HTR-8/SVneo (cell line): ENCODE results near the gene CRADD.
A peak's percentile ranks its signal among the peaks of the same experiment; 100 is the strongest.
"Not testable (repeated sequence)": the region's sequence is repeated elsewhere in the genome, so short reads cannot be mapped to it uniquely, and the experiment has no call there.

Experiments used
- DNase-seq: peaks from one replicate; pipeline ENCODE4 v3.0.0; 2011; ENCODE audit warnings: low spot score, mixed read lengths; ENCODE audit not compliant: insufficient read length
- FAIRE-seq: peaks from 2 replicates; lab custom pipeline; 2011; peaks lifted over from hg19 to GRCh38; lab: Jason Lieb, UNC

CRADD gene

DNA sequence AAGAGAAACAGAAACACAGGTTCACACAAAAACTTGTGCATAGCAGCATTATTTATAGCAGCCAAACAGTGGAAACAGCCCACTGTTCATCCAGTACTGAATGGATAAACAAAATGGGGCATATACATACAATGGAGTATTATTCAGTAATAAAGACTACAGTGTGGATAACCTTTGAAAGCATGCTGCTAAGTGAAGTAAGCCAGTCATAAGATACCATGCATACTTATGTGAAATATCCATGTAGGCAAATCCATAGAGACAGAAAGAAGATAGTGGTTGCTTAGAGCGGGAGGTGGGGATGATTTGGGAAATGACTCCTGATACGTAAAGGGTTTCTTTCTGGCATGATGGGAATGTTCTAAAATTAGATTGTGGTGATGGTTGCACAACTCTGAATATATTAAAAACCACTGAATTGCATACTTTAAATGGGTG is 99.4 kb downstream of the CRADD start:
- FAIRE-seq = no peak
- DNase-seq = no peak

DNA sequence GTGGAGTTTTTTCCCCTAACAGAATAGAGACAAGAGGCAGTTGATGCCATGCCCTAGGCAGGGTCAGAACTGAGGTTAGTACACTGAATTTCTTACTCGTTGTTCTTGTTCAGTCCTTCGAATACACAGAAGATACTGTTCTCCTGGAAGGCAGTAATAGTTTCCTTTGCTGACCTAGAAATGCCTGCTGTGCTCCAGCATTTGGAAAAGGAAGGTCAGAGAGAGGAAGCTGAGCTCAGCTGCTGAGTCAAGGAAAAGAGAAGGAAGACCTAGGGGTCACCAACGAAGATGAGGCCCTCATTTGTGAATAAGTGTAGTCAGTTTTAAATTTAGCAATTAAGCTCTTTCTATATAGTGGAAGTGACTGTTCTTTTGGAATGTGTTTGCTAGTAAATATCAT is 100.1 kb downstream of the CRADD start:
- FAIRE-seq = no peak
- DNase-seq = no peak

DNA sequence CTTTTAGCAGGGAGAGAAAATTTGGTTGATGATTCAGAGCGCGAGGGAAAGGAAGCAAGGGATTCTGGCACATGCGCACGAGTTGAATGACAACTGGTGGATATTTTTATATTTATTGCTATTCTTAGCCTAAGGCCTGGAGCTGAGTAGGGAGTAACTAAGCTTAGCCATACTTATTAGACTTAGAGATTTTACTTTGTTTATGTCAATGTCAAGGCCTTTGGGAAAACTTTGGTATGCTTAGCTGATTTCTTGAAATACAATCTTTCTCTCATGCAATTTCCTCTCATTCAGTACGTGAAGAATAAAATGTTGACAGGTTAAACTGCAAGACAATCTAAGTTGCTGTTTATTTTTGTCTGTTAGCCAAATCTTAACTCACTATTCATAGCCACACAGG is 101.1 kb downstream of the CRADD start:
- FAIRE-seq (no peak), DNase-seq (peak; percentile 24)

DNA sequence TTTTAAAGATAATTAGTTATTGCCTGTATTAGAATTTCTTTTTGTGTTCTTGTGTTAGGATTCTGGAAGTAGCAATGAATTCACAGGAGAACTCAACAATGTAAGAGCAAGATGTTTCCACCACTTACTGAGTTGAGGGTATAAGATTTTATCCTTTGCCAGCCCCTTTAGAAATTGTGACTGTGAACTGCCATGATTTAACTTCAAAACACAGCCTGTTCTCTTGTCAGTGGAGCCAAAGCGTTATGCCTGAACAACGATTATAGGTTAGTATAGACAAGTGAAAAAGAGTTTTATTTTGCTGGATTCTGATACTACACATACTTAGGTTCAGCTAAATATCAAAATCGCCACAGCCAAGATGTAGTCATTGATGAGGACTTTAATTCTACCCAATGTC is 101.6 kb downstream of the CRADD start:
- DNase-seq (no peak), FAIRE-seq (no peak)

DNA sequence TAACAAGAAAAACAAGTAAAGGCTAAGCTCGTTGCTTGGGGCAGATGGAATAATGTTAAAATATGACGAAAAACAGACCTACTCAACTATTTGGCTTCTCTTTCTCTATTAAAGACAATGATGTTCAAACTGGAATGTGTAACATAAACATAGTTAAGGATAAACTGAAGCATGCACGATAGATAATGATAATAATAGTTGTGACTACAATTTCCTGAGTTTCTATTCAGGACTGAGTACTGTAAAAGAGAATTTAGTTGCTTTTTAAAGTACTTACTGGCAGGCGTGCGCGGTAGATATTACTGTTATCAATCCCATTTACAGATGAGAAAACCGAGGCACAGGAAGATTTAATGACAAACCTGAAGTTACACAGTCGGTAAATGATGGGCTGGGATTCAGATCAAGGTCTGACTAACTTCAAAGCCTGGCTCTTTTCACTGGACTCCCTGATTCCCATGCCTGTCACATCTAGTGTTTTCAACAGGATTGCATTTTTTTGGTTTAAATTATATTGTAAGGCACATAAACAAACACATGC is 103.0 kb downstream of the CRADD start:
- no peak for DNase-seq
- FAIRE-seq = no peak

DNA sequence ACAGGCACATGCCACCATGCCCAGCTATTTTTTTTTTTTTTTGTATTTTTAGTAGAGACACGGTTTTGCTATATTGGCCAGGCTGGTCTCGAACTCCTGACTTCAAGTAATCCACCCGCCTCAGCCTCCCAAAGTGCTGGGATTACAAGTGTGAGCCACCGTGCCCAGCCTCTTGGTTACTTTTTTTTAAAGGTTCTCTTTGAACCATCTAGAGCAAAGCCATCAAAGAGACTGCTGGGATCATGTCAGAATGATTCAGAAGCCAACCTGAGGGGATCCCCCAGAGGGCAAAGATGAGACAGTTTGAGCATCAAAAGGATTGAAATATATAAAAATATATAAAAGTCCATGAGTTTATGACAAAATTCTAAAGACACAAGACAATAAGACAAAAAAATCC is 103.7 kb downstream of the CRADD start:
- not testable (repeated sequence) for DNase-seq, FAIRE-seq

DNA sequence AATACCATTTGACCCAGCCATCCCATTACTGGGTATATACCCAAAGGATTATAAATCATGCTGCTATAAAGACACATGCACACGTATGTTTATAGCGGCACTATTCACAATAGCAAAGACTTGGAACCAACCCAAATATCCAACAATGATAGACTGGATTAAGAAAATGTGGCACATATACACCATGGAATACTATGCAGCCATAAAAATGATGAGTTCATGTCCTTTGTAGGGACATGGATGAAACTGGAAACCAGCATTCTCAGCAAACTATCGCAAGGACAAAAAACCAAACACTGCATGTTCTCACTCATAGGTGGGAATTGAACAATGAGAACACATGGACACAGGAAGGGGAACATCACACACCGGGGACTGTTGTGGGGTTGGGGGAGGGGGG is 104.8 kb downstream of the CRADD start:
- not testable (repeated sequence) for DNase-seq, FAIRE-seq

DNA sequence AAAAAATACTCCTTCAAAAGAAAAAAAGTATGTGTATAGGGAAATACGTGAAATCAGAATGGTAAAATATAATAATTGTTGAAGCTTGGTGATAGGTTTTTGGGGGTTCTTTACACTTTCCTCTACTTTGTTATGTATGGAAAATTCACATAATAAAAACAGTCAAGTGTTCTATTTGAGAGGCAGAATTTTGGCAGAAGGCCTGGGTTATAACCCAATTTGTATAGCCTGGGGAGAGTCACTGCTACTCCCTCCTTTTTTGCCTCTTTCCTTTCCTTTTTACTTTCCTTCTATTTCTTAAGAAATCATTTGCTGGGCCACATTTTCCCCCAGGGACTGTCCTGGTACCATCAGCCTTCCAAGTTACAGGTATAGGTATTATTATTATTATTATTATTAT is 105.7 kb downstream of the CRADD start:
- no peak for FAIRE-seq
- DNase-seq = no peak

DNA sequence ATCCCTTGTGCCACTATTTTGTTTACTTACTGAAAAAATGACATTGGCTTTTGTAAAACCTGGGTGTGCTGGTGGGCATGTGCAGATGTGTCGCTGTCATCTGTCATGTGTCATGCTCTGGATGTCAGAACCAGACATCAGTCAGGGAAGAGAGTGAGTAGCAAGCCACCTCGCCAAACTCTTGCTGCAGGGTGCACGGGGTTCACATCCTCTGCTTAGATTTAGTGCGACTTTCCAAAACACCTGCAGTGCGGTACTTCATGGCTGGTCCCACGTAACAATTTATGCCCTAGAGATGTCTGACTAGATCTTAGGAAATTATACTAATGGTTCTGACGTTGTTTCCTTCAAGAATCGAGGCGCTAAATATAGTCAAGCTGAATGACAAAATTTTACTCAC is 106.7 kb downstream of the CRADD start:
- FAIRE-seq (peak; percentile 4), DNase-seq (no peak)

DNA sequence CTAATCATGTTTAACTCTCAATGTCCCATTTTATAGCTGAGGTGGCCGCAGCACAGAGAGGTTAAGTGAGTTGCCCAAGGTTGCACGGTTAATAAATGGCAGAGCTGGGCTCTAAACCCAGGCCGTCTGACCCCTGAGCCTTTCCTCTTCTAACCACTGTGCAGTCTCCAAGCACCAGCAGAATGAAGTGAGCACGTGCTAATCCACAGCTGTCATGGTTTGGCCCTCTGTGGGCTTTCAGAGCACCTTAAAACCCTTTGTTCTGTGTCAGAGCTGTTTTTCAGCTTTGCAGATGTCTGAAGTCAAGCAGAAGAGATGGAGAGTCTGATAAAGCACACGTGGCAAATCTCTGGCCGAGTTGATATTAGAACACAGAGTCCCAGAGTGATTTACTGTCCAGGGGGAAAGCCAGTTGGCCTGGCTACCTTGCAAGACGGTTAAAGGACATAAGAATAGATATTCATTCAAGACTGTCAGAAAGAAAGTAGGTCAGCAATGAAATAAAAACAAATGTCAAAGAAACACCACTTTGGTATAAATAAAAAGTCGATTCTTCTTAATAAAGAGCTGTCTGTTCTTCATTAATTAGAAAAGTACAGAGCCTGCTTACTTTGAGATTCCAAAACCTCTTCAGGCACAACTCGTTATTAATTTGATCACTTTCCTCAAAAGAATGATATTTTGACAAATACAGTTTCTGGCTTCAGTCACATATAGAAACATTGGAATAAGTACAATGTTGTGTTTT is 107.3 kb downstream of the CRADD start:
- FAIRE-seq (no peak), DNase-seq (peak; percentile 19)

DNA sequence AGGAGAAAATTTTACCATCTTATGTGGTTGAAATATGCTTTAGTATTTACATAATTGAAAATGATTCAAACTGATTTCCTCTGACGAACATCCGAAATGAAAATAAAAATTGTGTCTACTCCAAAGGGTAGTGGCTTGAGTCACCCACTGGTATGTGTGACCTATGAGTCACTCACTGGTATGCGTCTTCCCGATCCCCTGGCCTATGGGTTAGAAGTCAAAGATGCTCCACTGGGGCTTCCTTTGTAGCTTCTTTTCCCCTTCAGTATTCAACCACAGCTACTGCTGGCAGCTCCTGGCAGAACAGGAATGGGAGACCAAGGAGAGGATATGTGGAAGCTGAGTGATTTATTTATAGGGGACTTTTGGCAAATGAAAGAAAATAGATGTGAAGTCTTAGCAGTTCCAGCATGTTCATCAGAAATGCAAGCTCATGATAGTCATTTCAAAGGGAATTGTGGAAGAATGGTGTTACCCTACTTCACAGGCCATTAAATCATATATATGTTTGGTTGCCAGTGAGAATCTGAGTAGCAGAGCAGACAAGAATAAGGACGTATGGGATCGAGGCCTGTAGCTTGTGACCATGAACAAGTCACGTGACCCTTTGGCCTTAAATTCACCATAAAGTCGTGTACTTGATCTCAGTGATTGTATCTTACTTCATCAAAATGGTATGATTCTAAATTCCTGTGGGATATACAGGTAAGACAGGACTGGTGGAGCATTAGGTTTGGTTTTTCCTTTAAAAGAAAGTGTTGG is 108.3 kb downstream of the CRADD start:
- DNase-seq (peak; percentile 73), FAIRE-seq (no peak)

DNA sequence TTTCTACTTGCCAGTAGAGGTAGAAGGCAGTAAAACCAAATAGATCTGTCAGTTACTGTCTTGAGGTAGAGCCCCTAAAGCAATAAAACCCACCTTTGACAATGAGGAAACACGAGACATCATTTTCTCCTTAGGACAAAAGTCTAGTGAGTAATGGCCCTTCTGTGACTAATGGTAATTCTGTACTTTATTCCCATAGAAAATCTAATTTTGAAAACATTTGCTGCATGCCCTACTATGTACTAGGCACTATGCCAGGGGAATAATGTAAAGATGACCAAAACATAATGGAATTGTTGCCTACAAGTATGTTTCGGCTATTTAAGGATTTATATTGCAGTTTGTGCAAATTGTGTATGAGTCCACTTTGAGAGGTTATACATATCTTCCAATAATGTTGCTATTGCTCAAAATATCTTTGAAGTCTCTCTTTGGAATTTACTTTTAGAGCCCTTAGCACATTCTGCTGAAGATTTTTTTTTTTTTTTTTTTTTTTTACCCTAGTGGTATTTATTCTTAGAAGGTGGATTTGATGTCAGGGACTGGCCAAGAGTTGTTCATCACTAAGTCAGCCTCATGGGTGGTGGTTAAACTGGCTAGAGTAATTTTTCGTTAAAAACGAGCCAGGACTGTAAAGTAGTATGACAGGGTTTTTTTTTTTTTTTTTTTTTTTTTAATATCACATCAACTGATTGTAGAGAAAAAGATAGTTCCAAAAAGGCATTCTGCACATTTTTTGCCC is 109.7 kb downstream of the CRADD start:
- FAIRE-seq (no peak), DNase-seq (no peak)

DNA sequence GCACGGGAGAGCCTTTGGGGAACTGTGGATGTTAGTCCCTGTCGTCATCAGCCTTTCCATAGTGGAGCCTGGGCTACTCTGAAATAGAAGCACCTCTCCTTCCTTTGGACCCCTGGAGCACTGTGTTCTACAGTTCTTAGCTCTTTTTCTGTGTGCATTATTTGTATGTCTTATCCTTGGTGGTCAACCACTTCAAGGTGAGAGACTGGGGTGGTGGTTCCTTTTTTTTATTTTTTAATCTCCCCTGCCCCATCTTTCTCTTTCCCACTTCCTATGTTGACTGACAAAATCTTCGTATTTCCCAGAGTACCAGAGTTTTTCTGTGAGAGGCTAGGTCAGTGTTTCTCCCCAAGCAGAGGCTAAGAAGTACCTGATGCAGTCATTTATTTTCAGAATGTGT is 111.7 kb downstream of the CRADD start:
- FAIRE-seq = no peak

DNA sequence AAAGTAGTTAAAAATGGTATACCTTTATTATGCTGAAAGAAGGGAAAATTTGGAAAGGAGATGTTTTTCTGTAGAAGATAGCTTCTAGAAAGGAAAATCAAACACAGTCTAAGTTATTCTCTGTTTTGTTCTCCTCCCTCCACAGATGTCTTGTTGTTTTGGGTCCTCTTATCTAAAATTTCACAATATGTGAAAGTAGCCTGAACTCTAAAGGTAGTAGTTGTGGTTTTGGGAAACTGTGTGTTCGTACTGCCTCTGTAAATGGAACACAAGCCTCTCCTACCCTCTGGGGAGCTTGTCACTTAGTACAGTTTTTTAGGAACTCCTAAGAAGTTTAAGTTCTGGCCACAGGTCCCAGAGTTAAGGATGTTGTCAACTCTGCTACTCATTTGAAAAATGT is 112.6 kb downstream of the CRADD start:
- no peak for DNase-seq
- FAIRE-seq = no peak

More for the DNA sequence above, 111.7 kb downstream of the CRADD start:
- no peak for DNase-seq

DNA sequence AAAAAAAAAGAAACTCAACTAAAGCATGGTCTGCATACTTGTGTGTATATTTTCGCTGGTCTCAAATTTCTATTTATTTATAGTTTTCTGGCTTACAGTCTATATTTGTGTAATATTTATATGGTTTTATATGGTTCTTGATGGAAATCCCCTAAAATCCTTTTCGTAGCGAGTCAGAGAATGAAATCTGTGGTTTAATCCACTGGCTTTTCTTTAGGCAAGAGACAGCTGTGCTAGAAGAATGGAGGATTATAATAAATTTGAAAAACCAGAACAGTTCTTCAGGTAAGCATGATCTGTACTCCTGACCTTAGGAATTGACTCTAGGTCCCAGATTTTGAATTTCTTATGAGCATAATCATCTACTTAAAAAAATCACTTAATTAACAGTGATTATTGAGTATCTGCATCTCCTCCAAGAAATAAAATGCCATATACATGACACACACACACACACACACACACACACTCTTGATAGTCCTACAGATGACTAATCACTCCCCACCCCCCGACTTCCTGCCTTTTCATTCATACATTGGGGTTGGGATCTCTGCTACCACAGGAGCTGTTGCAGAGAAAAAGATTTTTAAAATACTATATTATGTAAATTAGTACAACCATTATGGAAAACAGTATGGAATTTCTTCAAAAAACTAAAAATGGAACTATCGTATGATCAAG is 113.4 kb downstream of the CRADD start:
- FAIRE-seq (no peak), DNase-seq (peak; percentile 48)

DNA sequence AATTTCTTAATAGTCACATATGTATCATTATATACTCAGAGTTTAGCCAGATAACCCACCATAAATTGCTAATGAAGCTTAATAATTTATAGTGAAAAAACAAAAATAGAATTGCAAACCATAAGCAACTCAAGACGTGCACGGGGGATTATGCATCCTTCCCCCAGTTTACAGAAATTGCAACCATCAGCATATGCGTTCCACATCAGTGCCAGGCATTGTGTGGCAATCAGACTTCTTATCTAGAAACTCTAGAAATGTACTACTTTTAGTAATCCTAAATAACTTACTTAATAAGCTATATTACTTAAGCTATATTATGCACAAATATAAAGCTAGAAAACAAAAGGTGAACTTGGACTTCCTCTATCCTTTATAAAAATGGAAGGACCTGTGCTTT is 115.8 kb downstream of the CRADD start:
- FAIRE-seq (no peak), DNase-seq (no peak)

DNA sequence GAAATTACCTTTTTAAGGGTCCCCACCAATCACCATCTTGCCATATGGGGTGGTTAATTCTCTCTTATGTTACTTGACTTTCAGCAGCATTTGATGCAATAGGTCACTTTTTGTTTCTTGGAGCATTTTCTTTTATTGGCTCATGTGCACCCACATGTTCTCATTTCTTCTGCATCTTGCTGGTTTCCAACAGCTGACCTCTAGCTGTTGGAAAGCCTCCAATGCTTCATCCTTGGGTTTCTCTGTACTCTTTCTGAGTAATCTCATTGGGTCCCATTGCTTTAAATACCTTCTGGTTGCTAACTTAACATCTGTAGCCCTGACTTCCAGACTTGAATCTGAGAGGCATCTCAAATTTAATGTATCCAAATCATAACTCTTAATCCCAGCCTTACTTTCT is 116.8 kb downstream of the CRADD start:
- DNase-seq (no peak), FAIRE-seq (no peak)

DNA sequence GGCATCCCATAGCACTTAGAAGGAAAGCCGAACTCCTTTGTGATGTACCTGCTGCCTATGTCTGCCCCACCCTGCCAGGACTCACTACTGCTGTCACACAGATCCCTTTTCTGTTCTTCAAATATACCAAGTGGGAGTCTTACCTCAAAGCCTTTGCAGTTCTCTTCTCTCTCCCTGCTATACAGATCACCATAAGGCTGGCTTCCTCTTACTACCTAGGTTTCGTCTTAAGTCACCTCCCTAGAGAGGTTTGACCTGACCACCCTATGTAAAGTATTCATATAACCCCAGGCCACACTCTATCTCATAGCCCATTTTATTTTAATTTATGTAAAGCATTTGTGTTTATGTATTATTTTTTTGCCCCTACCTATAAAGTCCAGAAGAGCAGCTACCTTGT is 117.6 kb downstream of the CRADD start:
- DNase-seq (no peak), FAIRE-seq (no peak)

DNA sequence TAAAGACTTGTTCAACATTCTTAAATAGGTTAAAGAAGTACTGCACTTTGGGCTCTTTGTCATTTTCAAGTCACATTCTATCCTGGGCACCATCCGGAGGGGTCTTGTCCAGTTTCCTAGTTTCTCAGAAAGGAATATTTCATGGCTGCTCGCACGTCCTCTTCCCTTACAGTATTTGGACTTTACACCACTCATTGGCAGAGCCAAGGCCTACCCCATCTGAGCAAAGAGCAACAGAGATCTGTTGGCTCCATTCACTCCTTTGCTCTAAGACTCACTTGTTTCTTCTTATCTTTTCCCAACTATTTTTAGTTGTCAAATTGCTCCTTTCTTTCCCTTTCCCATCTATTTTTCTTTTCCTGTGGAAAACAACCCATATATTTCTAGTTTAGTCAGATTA is 118.2 kb downstream of the CRADD start:
- FAIRE-seq (no peak), DNase-seq (no peak)

DNA sequence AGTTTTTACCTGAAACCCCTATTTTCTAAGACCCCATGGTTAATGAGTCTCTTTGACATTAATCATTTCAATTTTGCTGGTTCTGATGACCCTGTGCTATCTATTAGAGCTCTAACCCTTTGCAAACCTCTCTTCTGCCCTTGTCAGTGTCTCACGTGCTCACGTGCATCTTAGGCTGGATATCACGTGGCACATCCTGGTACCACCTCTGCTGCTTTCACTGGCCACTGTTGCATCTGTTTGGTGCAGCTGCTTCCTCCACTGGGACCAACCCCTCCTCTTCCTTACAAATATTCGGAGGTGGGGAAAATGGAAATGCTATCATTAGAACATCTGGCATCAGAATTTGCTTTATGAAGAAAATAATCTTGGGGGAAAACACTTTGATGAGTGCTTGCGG is 119.6 kb downstream of the CRADD start:
- FAIRE-seq = no peak

More for the DNA sequence above, 119.6 kb downstream of the CRADD start:
- no peak for DNase-seq
